GM18870 (cell line): ENCODE measurements around the gene IPO7.
"Not testable (repeated sequence)": the region's sequence is repeated elsewhere in the genome, so short reads cannot be mapped to it uniquely, and the experiment has no call there.

Experiments
- ATAC-seq: cut with Tn5 transposase; IDR thresholded peaks from one replicate; pipeline ENCODE4 v1.9.1; 2021; ENCODE audit warnings: moderate library complexity; ENCODE audit not compliant: unreplicated experiment

Gene IPO7

DNA sequence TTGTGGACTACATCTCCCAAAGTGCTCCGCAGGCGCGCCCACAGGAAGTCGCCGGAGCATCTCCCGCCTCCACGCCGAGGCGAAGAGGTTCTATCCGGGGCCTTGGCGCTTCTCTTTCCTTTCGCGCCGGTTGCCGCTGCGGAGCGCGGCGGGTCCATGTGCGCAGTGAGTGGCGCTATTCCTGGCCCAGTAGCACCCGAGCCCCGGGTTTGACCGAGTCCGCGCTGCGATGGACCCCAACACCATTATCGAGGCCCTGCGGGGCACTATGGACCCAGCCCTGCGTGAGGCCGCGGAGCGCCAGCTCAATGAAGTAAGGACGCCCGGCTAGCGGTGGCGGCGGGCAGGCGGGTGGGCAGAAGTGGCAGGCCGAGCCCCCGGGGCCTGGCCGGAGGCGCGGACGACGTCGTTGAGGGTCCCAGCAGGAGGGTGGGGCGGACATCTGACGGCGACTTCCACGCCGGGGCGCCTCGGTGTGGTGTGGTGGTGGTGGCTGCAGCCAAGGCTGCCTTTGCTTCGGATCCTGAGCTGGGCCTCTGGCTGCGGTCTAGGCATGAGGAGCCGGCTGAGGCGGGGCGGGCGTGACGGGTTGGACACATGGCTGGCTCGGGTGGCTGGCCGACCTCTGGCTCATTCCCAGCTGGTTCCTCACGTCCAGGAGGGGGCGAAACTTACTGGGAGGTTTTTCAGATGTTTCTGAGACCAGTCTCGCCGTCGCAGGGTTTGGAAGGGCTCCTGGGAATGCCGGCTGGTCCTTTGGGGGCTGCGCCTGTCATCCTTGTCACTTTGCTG is at the start of gene IPO7:
Gene IPO7, plus strand, starts transcription at position 118 of the 792 bp plus-strand sequence. Its CDS starts 112 bp downstream, at position 230.
- peak; percentile 92 for ATAC-seq

DNA sequence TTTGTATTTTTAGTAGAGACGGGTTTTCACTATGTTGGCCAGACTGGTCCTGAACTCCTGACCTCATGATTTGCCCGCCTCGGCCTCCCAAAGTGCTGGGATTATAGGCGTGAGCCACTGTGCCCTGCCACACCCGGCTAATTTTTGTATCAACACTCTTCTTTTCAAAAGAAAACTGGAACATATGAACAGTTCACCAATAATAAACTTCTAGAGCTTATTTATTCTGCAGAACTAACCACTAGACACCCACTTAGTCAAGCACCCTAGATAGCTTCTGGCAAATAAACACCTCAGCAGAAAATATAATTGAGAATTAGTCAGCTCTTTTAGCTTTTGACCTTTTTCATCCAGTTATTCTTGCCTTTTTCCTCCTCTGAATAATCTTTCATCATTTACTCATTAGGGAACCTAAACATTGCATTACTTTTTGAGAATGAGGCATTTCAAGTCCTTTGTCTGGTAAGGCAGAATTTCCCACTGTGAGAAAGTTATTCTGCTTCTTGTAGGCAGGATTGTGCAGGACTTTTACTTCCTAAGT is 42.7 kb upstream of the IPO7 start:
- no peak for ATAC-seq

DNA sequence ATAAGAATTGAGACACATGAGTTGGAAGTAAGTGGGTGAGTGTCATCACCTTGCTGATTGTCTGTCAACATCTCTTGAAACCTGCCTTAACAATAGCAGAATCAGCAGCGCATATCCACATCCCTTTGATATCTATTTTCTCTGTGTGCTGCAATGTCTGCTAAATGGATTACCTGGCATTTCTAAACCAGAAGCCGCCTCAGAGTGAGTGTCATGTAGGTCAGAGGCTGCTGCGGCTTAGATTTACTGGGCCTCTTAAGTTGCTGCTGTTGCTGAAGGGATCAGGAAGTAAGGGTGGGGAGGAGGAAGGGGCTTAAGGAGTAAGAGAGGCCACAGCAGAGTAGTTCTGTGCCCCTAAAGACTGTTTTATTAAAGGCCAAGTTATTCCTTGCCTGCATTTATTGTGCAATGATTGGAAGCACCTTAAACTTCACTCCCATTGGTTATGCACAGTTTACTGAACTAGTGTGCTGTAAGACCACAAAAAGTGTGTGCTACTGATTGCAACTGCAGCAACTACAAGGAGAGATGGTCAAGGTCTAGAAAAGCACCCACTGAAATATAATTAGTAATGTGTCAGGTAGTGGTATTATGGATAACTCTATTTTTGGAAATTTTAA is 40.3 kb upstream of the IPO7 start:
- ATAC-seq: no peak

DNA sequence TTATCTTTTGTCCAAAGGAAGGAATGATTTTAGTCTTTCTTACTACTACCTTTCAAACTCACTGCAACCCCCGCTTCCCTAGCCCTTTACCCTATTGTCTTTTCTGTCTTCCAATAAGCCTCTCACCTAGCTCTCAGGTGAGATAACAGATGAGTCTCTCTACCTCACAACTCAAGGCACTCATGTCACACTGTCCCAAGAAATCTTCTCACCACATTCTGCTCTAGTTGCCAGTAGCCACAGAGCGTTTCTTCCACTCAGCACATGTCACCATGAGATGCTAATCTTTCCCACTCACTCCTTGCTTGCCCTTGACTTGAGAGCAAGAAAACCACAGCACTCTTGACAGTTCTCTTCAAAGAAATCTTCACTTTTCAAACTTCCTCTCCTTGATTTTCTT is 37.4 kb upstream of the IPO7 start:
- no peak for ATAC-seq

DNA sequence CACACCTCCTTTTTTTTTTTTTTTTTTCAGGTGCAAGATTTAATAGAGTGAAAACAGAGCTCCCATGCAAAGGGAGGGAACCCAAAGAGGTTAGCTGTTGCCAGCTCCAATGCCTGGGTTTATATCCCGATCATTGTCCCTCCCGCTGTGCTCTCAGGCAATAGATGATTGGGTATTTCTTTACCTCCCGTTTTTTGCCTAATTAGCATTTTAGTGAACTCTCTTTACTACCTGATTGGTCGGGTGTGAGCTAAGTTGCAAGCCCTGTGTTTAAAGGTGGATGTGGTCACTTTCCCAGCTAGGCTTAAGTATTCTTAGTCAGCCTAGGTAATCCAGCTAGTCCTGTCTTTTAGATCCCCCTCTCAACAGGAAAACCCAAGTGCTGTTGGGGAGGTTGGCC is 36.7 kb upstream of the IPO7 start:
- not testable (repeated sequence) for ATAC-seq

DNA sequence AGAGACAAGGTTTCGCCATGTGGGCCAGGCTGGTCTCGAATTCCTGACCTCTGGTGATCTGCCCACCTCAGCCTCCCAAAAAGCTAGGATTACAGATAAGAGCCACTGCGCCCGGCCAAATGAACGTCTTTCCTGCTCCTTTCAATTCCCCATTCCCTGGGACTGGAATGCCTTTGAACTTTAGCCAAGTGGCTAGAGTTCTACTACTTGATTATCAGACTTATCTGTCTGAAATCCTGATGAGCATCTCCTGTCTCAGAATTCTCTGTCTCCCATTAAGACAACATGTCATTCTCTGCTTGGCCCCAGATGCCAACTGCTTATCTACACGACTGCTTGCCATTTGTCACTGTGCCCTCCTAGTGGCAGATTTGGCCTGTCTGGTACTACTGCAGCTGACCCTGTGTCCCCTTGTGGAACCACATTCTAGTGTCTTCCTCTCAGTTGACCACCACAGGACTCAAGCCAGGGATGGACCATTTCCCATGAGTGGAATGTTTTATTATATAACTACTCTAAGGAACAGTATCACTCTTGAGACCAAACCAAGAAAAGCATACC is 33.1 kb upstream of the IPO7 start:
- no peak for ATAC-seq

DNA sequence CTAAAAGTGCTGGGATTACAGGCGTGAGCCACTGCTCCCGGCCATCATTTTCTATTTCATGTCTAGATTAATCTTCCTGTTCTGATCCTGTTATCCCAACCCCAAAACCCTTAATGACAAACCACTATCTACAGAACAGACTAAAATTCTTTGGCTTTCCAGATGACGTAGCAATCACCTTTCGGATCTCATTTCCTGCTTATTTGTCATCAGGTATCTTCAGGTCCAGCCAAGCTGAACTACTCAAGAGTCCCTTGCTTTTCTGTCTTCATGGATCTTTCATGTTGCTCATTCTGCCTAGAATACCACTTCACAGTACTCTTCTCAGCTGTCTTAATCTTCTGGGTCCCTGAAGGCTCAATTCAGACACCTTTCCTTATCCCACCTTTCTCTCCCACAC is 27.4 kb upstream of the IPO7 start:
- ATAC-seq: no peak

DNA sequence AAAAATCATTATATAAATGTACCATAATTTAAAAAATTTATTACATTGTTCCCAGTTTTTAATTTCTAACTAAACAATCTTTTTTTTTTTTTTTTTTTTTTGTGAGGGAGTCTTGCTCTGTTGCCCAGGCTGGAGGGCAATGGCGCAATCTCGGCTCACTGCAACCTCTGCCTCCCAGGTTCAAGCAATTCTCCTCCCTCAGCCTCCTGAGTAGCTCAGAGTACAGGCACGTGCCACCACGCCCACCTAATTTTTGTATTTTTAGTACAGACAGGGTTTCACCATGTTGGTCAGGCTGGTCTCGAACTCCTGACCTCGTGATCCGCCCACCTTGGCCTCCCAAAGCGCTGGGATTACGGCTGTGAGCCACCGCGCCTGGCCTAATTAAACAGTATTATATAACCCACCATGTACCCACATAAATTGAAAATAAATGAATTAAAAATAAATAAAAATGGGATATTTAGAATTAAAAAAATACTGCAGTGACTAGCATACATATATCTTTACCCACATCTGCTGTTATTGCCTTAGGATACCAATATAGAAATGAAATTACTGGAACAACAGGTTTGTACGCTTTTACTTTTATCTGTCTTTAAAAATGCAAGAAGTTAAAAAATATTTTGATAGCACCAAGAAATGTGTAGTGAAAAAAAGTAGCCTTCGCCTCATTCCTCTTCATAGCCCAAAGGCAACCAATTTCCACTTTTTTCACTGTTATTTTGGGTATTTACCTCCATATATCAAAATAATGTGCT is 23.4 kb upstream of the IPO7 start:
- ATAC-seq: not testable (repeated sequence)

DNA sequence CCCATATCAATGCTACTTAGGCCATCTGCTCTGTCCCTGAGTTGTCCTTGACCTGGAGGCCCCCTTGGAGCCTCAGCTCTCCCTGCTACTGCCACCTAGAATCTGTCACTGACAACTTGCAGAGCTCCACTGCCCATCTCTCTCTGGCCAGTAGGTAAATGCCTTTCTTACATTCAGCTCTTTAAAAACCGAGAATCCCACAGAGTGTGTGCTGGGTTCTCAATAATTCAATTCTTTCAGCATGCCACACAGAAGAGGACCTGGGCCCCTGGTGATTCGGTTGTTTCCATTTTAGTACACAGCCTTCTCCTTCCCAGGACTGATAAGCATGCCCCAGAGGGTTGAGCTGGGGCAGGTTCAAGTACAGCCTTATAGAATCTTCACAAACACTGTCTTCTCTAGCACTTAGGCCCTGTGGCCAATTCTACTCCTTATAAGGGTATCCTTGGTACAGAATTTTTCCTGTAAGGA is 22.0 kb upstream of the IPO7 start:
- no peak for ATAC-seq

DNA sequence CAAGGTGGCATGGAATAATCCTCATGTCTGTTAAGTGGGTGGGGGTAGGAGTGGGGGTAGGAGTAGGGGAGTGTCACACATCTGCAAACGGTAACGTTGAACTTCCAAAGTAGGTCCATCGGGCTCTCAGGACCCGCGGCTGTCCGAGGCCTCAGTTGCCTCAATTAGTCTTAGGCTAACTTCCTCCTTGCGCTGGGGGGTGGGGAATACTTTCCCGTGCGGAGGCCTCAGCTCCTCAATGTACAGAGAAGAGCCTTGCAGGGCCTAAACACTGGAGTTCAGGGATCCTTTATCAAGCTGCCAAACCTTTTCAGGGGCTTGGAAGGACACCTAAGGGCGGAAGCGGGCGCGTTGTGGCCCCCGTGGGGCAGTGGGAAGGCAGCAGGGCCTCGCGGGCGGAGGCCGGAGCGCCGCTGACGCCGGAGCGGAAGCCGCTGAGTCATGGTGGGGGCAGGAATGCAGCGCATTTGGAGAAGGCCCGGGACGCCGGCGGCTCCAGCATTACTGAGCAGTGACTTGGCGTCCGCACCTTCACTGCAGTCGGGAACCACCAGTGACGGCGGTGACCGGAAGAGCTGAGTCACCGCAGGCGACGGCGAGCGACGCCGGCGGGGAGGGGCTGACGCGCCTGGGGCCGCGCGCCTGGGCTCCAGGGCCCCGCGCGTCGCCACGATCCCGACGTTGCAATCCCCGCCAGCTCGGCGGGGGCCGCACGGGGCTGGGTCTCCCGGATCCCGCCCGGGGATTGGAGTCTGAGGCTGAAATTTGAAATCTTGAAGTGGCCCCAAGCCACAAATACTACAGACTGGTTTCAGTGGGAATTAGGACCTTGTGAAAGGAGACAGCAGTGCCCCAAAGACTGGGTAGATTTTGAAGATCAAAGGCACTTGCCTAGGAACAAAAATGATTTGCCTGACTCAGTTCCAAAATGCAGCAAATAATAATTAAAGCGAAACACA is 20.2 kb upstream of the IPO7 start:
- ATAC-seq: peak; percentile 67

DNA sequence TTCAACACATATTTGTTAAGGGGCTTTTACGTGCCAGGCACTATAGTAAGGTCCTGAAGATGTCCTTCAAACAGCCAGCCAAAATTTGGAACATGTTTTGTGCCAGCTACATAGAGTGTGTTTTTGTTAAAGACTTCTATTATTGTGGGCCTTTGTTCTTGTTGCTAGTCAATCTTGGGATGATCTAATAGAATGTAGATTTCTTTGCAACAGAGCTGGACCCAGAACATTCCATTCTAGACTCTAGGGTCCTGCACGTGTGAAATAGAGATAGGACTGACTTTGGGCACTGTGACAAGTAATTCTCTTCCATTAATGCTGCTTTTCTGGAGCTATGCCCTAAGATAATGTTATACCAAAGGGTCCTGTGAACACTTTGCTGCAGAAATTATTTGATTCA is 16.9 kb upstream of the IPO7 start:
- ATAC-seq: no peak

DNA sequence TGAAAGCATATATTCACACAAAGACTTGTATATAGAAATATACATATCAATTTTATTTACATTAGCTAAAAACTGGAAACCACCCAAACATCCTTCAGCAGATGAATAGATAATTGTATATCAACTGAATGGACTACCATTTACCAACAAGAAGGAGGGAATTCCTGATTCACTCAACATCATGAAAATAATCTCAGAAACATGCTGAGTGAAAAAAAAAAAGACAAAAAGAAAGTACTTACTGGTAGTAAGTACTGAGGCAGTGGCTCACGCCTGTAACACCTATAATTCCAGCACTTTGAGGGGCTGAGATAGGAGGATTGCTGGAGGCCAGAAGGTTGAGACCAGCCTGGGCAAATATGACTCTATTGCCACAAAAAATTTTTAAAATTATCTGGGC is 7.4 kb upstream of the IPO7 start:
- ATAC-seq: no peak

DNA sequence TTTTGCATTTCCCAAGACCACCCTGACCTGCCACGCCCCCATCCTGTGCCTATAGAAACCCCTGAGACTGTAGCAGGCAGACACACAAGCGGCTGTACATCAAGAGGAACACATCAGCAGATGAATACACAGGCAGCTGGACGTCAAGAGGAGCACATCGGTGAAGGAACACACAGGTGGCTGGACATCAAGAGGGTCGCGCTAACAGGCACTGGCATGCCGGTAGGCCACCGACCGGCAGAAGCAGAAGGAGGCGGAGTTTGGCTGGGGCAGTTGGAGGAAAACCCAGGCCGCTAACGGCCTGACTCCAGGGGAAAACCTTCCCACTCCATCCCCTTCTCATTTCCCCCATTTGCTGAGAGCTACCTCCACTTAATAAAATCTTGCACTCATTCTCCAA is 5.4 kb upstream of the IPO7 start:
- no peak for ATAC-seq

DNA sequence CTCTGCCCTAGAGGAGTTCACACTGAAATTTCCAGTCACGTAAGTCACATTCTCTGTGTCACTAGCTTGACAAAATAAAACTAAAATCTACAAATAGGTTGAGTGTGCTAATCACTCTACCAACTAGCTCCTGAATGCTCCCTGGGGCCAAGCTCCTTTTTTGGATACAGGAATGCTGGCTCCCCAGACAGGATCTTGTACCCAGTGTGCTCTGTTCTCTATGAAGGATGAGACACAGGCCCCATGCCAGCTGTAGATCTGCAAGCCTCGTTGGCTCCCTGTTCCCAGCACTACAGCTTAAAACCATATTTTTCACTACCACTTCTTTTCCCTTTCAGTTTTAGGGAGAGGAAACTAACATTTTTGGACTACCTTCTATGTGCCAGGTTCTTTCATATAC is 3.7 kb upstream of the IPO7 start:
- ATAC-seq: no peak

DNA sequence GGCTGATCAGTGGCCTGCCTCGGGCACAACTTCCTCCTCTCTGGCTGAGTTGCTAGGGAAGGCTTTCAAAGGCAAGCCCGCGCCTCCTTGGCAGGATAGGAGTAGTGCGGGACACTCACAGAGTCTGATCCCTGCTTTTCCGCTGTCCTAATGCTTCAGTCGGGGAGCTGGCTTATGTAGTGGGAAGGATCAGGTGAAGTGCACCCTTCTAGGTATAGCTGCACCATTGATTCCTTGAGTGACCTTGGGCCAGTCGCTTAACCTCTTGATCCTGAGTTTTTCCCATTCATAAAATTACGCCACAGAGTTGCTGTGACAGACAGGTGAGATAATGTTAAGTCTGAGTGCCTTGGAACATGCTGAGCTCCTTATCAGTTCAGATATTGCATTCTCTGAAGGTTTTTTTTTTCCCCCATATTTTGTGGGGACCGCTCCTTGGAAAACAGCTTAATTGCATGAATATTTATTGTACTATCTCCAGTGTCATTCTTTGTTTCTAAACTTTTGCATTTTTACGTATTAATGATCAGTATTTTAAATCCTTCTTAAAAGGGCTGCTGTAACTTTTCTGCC is 961 bp downstream of the IPO7 start:
- ATAC-seq: no peak

DNA sequence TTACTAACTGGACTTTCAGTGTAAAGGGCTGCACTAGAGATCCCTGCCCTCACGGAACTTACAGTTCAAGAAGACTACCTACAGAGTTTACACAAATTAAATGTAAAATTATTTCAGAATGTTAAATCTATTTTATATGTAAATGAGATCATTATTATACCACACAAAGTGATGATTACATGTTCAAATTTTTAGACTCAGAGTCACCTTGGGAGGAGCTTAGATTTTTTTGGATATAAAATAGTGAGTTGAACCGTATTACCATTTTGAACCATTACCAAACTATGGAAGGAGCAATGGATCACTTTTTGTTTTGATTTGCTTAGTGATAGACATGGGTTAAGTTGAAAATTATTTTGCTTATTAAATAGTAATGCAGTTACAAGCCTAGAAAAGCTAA is 1.6 kb downstream of the IPO7 start:
- ATAC-seq: no peak

DNA sequence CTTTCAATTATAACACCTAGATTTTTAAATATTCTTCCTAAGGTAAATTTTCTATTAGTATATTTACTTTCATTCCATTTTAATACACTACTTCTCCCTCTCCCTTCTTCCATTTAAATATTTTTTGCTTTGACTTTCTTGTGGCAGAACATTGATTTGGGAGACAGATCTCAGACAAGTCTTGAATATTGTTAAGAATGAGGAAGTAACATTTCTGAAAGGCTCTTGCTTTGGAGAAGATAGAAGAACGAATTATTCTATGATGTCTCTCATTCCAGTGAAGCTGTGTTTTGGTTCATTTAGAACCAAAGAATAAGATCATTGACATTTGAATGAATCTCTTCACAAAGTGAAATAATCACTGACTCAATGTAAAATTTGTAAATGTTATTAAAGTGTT is 2.4 kb downstream of the IPO7 start:
- ATAC-seq: no peak

DNA sequence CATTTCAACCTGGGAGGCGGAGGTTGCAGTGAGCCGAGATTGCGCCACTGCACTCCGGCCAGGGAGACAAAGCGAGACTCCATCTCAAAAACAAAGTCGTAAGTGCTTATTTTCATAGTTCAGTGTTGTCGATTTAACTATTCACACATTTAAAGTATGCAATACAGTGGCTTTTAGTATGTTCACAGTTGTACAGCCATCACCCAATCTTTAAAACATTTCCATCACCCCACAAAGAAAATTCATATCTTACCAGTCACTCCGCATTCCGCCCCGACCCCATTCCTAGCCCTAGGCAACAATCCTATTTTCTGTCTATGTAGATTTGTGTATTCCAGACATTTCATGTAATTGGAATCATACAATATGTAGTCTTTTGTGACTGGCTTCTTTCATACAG is 11.9 kb downstream of the IPO7 start:
- no peak for ATAC-seq

DNA sequence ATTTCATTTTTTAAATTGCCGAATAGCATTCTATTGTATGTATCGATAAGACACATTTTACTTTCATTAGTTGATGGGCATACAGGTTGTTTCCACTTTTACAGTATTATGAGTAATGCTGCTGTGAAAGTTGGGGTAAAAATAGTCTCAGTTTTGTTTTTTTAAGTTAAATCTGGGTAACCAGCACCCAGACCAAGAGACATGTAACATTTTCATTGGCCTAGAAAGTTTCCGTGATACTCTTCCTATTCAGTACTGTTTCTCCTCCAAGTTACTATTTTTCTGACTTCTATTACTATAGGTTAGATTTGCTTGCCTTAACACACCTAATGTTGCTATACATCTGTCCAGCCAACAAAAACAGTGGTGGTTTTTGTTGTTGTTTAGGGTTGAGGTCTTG is 12.3 kb downstream of the IPO7 start:
- ATAC-seq: peak; percentile 44
